Measurements from ENCODE around the gene CCDC9B. TPM values are rescaled to one million over a fixed set of nuclear protein-coding genes. Genes with fewer than 3 reads are reported as not detected.

The CCDC9B gene
- total RNA-seq, 6 donors from 2014 or later = 15.5 to 140 (median 68.1) TPM

DNA sequence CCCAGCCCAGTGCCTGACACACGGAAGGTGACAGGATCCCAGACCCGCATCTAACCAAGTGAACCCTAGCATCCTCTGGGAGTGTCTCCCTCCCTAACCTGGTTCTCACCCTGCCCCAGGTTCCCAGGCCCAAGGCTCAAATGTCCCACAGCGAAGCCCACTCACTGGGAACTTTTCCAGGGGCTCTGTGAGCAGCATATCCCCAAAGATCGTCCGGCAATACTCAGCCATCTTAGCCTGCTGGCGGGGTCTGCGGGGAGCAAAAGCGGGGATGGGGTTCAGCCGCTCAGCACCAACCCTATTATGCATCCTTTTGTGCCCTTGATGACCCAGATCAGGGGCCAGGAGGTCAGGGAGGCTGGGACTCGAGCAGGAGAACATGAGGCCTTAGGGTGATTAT lies 43.4 kb downstream of the CCDC9B start:
- Histone ChIP-seq H3K27me3 (no peaks in the 10 kb centered on the region), H3K36me3 (peaks cover 0 to 12% (median 3%) of the 10 kb centered on the region in 4 donors), H3K9me3 (no peaks in the 10 kb centered on the region), H3K4me3 (no peak overlapping the region), H3K27ac (no peak overlapping the region), H3K4me1 (no peaks in the 10 kb centered on the region)
- TF ChIP-seq POLR2AphosphoS5 (IDR thresholded peaks at IDR 0.05) = no peak
- no peak for TF ChIP-seq EP300 (IDR thresholded peaks at IDR 0.05)
- TF ChIP-seq POLR2A (IDR thresholded peaks at IDR 0.05) = no peak
- TF ChIP-seq, protein P1, sequence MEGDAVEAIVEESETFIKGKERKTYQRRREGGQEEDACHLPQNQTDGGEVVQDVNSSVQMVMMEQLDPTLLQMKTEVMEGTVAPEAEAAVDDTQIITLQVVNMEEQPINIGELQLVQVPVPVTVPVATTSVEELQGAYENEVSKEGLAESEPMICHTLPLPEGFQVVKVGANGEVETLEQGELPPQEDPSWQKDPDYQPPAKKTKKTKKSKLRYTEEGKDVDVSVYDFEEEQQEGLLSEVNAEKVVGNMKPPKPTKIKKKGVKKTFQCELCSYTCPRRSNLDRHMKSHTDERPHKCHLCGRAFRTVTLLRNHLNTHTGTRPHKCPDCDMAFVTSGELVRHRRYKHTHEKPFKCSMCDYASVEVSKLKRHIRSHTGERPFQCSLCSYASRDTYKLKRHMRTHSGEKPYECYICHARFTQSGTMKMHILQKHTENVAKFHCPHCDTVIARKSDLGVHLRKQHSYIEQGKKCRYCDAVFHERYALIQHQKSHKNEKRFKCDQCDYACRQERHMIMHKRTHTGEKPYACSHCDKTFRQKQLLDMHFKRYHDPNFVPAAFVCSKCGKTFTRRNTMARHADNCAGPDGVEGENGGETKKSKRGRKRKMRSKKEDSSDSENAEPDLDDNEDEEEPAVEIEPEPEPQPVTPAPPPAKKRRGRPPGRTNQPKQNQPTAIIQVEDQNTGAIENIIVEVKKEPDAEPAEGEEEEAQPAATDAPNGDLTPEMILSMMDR (IDR thresholded peaks at IDR 0.05) = no peak
- WGBS, 2 donors = 93% methylated on average over 8 to 10 of the region's 10 CpGs
- DNase-seq = no peak
- ATAC-seq (ENCODE audit: low FRiP score in 2 of 2) = no peak

DNA sequence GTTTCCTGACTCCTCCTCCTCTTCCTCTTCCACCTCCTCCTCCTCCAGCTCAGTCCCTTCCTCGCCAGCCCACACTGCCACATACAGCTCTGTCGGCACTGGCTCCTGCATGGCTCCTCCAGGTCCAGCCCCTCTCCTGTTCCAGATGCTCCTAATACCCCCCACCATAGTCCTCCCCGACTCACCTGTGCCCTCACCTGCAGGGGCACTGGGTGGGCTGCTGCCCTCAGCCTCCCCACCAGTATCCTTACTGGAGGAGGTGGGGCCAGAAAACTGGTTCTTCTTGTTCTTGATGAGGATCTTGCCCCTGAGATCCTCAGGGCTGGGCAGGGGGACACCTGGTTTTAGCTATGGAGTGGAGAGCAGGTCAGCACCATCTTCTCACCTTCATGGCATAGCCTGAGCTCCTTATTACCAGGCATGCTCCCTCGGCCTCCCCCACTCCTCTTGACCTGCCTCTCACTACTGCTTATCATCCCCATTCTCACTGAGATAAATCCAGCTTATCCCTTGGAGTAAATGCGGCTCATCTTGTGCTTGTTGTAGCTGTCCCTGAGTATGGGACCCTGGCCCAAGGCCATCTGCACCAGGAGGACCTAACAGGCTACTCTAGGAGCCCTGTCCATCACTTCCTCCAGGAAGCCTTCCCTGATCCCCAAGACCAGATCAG lies 44.0 kb downstream of the CCDC9B start:
- Histone ChIP-seq H3K4me3 (no peak overlapping the region), H3K36me3 (peaks cover 0 to 11% (median 5%) of the 10 kb centered on the region in 4 donors), H3K27ac (no peak overlapping the region), H3K9me3 (no peaks in the 10 kb centered on the region), H3K27me3 (no peaks in the 10 kb centered on the region), H3K4me1 (peaks cover 0 to 1% (median under 1%) of the 10 kb centered on the region in 4 donors)
- 87 to 93% methylated on average over 4 to 5 of the region's 5 CpGs for WGBS, 2 donors
- TF ChIP-seq POLR2AphosphoS5 (IDR thresholded peaks at IDR 0.05) (no peak), EP300 (IDR thresholded peaks at IDR 0.05) (no peak)
- DNase-seq = no peak
- ATAC-seq (ENCODE audit: low FRiP score in 2 of 2) = no peak

DNA sequence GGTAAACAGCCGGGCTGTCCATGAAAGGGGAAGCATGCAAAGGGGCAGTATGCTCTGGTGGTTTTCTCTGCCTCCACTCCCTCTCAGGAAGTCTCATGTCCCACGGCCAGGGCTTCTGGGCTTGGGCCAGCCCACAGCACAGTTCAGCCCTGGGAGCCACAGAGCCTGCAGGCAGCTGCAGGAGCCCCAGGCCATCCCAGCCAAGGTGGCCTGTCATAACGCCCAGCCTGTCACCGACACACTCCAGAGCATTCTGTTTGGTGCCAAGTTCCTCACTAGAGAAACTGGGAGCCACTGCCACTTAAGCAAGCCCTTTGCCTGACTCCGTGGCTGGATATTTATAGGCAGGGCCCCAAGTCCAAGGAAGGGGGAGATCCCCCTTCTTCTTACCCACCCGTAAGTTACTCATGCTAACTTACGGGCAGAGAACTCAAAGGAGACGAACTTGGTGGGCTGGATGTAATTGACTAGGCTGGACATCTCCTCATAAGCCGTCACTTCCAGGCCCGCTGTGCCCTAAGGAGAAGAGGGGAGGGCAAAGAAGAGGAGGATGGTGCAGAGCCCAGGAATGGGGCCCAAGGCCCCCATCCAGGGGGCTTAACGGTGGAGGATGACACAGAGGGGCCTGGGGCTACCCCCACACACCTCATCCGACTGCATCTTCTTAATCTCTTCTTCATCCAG lies 44.7 kb downstream of the CCDC9B start:
- TF ChIP-seq, protein P1 (IDR thresholded peaks at IDR 0.05) = no peak
- no peak for TF ChIP-seq POLR2A (IDR thresholded peaks at IDR 0.05)
- TF ChIP-seq EP300 (IDR thresholded peaks at IDR 0.05) = no peak
- no peak for TF ChIP-seq POLR2AphosphoS5 (IDR thresholded peaks at IDR 0.05)
- no peaks in the 10 kb centered on the region for H3K9me3 ChIP-seq
- H3K4me3 ChIP-seq = no peak overlapping the region
- WGBS, 2 donors = 55 to 65% methylated on average over 9 to 12 of the region's 12 CpGs
- no peaks in the 10 kb centered on the region for H3K27me3 ChIP-seq
- H3K36me3 ChIP-seq = peaks cover 0 to 15% (median 5%) of the 10 kb centered on the region in 4 donors
- DNase-seq (no peak), ATAC-seq (ENCODE audit: low FRiP score in 2 of 2) (no peak)
- H3K27ac ChIP-seq = no peak overlapping the region
- H3K4me1 ChIP-seq = peaks cover under 1 to 8% (median 7%) of the 10 kb centered on the region in 4 donors

DNA sequence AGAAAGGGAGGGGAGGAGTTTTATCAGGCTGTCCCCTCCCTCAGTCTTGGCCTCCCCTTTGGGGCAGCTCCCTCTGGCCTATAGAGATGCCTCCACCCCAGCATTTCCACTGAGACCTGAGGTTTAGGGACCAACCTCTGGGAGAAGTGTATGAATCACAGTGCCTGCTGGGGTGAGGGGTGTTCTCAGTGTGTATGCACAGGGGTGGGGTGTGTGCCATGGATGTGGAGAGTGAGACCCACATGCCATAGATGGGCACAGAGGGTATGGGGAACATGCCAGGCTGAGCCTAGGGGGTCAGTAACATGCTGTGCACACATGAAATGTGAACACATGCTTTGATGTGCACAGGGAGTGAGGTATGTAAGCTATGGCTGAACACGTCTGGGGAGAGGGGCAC lies 45.4 kb downstream of the CCDC9B start:
- Histone ChIP-seq H3K27me3 (no peaks in the 10 kb centered on the region), H3K4me3 (no peak overlapping the region), H3K9me3 (no peaks in the 10 kb centered on the region), H3K27ac (no peak overlapping the region), H3K36me3 (peaks cover 0 to 18% (median 5%) of the 10 kb centered on the region in 4 donors), H3K4me1 (peaks cover 2 to 15% (median 14%) of the 10 kb centered on the region in 4 donors)
- ATAC-seq (ENCODE audit: low FRiP score in 2 of 2) (no peak), DNase-seq (no peak)
- 92 to 100% methylated on average over 1 of the region's 1 CpG for WGBS, 2 donors
- TF ChIP-seq EP300 (IDR thresholded peaks at IDR 0.05) (no peak), POLR2A (IDR thresholded peaks at IDR 0.05) (no peak), POLR2AphosphoS5 (IDR thresholded peaks at IDR 0.05) (no peak)
- TF ChIP-seq, protein P1 (IDR thresholded peaks at IDR 0.05) = no peak

Data from upper lobe of left lung (tissue), 6 donors.